H1 (cell line): ENCODE measurements around the gene NTNG2. TPM values are rescaled to one million over a fixed set of nuclear protein-coding genes. Genes with fewer than 3 reads are reported as not detected.

ENCODE experiments used
- CEBPB ChIP-seq: IDR thresholded peaks from 2 replicates; pipeline ENCODE4 v1.6.1; 2012; ENCODE audit warnings: low read depth, low read length
- EP300 ChIP-seq, 2 experiments: IDR thresholded peaks; 1 replicate in 1 of 2; 2 replicates in 1 of 2; pipeline ENCODE4 v1.6.1; 2011 to 2012; ENCODE audit warnings: low read depth in 2 of 2, low read length in 2 of 2, mild to moderate bottlenecking in 2 of 2, borderline replicate concordance in 1 of 2, inconsistent platforms in 1 of 2, moderate library complexity in 1 of 2
- KDM5A ChIP-seq: fragments of 200-600 bp; IDR thresholded peaks from 2 replicates; pipeline ENCODE4 v1.7.1; 2012; ENCODE audit warnings: mild to moderate bottlenecking, low read length, inconsistent platforms, mixed read lengths
- RAD21 ChIP-seq, 2 experiments: IDR thresholded peaks in 1 of 2; conservative IDR thresholded peaks in 1 of 2; 2 replicates each; pipeline ENCODE4 v1.6.1; 2011; ENCODE audit warnings: low read depth in 2 of 2, low read length in 2 of 2, improper control_type of control experiment in 1 of 2, inconsistent platforms in 1 of 2, mild to moderate bottlenecking in 1 of 2, moderate library complexity in 1 of 2
- SIRT6 ChIP-seq: IDR thresholded peaks from one replicate; pipeline ENCODE4 v1.7.1; 2012; ENCODE audit warnings: low read length, inconsistent platforms
- SRF ChIP-seq: IDR thresholded peaks from 2 replicates; pipeline ENCODE4 v1.6.1; 2011; ENCODE audit warnings: mild to moderate bottlenecking, low read depth, low read length, moderate library complexity
- polyA plus RNA-seq, 7 experiments: library from polyadenylated mRNA; depleted of rRNA in 3 of 7; stranded (reverse) in 5 of 7; unstranded in 2 of 7; fragments of >200 nt in 5 of 7; fragments of 200-250 nt in 2 of 7; gene quantifications; 1 replicate in 5 of 7; 2 replicates in 1 of 7; 4 replicates in 1 of 7; pipeline versions ENCODE4 v1.2.1 to v1.2.3, GENCODE V29; 2011 to 2013; ENCODE audit warnings: missing spikeins in 2 of 7, mixed read lengths in 2 of 7
- total RNA-seq: library from RNA; stranded (reverse); fragmentation: NEBNext Ultra II Directional; extraction: Animal tissue kit (Norgen Biotek cat#: 25700); gene quantifications from 2 replicates; pipeline ENCODE4 v1.2.1, GENCODE V29; 2021

Gene NTNG2
- total and polyA plus RNA-seq, 2 of the 8 experiments (the other 6 are each of a cell fraction or from before 2014, with no cell fraction given), result 1.4 to 1.5 TPM

- no peak for TF ChIP-seq EP300 (IDR thresholded peaks at IDR 0.05; ENCODE audit: borderline replicate concordance in 1 of 2, low read depth in 2 of 2, low read length in 2 of 2)
- TF ChIP-seq CEBPB, result no peak
- TF ChIP-seq SRF, result no peak
- TF ChIP-seq KDM5A, result no peak
- TF ChIP-seq SIRT6, result no peak
- no peak for TF ChIP-seq RAD21 (IDR thresholded peaks at IDR 0.05 in 1 of 2, conservative IDR thresholded peaks at IDR 0.05 in 1 of 2; ENCODE audit: low read depth in 2 of 2, low read length in 2 of 2)
These were observed 127.1 kb downstream of the NTNG2 start (continued) for GRCh38 chr9:132288966-132289365.
